HUES6 (cell line): ENCODE data around the gene VTCN1.

Source experiments
- H3K27ac ChIP-seq: 2 replicates; pipeline ENCODE4 v1.7.0; 2013; ENCODE audit warnings: low read depth, mild to moderate bottlenecking, low read length, inconsistent platforms
- H3K27me3 ChIP-seq: 2 replicates; pipeline ENCODE4 v1.6.1; 2013; ENCODE audit warnings: low read length; ENCODE audit not compliant: control insufficient read depth, insufficient read depth
- H3K36me3 ChIP-seq: 2 replicates; pipeline ENCODE4 v1.6.1; 2013; ENCODE audit warnings: low read length; ENCODE audit not compliant: control insufficient read depth, insufficient read depth
- H3K4me1 ChIP-seq: 2 replicates; pipeline ENCODE4 v1.6.1; 2013; ENCODE audit warnings: low read length; ENCODE audit not compliant: control insufficient read depth, insufficient read depth
- H3K4me3 ChIP-seq: 2 replicates; pipeline ENCODE4 v1.5.1; 2013; ENCODE audit warnings: low read depth, low read length
- H3K9ac ChIP-seq: one replicate; pipeline ENCODE4 v1.6.1; 2013; ENCODE audit warnings: mild to moderate bottlenecking, low read length
- H3K9me3 ChIP-seq: 2 replicates; pipeline ENCODE4 v1.6.1; 2013; ENCODE audit warnings: low read depth, low read length; ENCODE audit not compliant: control insufficient read depth, insufficient read depth

Gene VTCN1

GRCh38 chr1:117209094-117209493, 1.6 kb downstream of the VTCN1 start:
- H3K27me3 ChIP-seq = no peaks in the 10 kb centered on the region; the same call in 1 of the 2 replicates
- H3K9me3 ChIP-seq = no peaks in the 10 kb centered on the region
- H3K36me3 ChIP-seq = no peaks in the 10 kb centered on the region
- H3K4me3 ChIP-seq = no peak overlapping the region
- H3K27ac ChIP-seq = no peak overlapping the region
- no peak overlapping the region for H3K9ac ChIP-seq
- no peaks in the 10 kb centered on the region for H3K4me1 ChIP-seq

GRCh38 chr1:117208580-117208979, 2.1 kb downstream of the VTCN1 start:
- Histone ChIP-seq H3K4me1 (no peaks in the 10 kb centered on the region), H3K27me3 (no peaks in the 10 kb centered on the region; the same call in 1 of the 2 replicates), H3K27ac (no peak overlapping the region), H3K9ac (no peak overlapping the region), H3K9me3 (no peaks in the 10 kb centered on the region), H3K4me3 (no peak overlapping the region), H3K36me3 (no peaks in the 10 kb centered on the region)

GRCh38 chr1:117205368-117205767, 5.4 kb downstream of the VTCN1 start:
- no peaks in the 10 kb centered on the region; the same call in 1 of the 2 replicates for H3K27me3 ChIP-seq
- H3K4me1 ChIP-seq = peaks cover 4% of the 10 kb centered on the region; the same call in 1 of the 2 replicates
- H3K4me3 ChIP-seq = no peak overlapping the region
- H3K36me3 ChIP-seq = no peaks in the 10 kb centered on the region
- H3K9ac ChIP-seq = no peak overlapping the region
- H3K9me3 ChIP-seq = no peaks in the 10 kb centered on the region
- H3K27ac ChIP-seq = no peak overlapping the region

- H3K36me3 ChIP-seq = no peaks in the 10 kb centered on the region
Measured at GRCh38 chr1:117201808-117202207, 8.9 kb downstream of the VTCN1 start.

GRCh38 chr1:117198097-117198496, 12.6 kb downstream of the VTCN1 start:
- Histone ChIP-seq H3K9me3 (no peaks in the 10 kb centered on the region), H3K27me3 (no peaks in the 10 kb centered on the region), H3K9ac (no peak overlapping the region), H3K27ac (no peak overlapping the region), H3K4me1 (peaks cover 12% of the 10 kb centered on the region), H3K36me3 (no peaks in the 10 kb centered on the region), H3K4me3 (no peak overlapping the region)

More at GRCh38 chr1:117201808-117202207, 8.9 kb downstream of the VTCN1 start:
- H3K27me3 ChIP-seq = no peaks in the 10 kb centered on the region; the same call in 1 of the 2 replicates
- H3K9me3 ChIP-seq = no peaks in the 10 kb centered on the region
- no peak overlapping the region for H3K4me3 ChIP-seq
- no peak overlapping the region for H3K27ac ChIP-seq
- H3K4me1 ChIP-seq = peaks cover 9% of the 10 kb centered on the region
- no peak overlapping the region for H3K9ac ChIP-seq

GRCh38 chr1:117189726-117190125, 21.0 kb downstream of the VTCN1 start:
- Histone ChIP-seq H3K4me1 (no peaks in the 10 kb centered on the region), H3K9ac (no peak overlapping the region), H3K27me3 (no peaks in the 10 kb centered on the region), H3K36me3 (no peaks in the 10 kb centered on the region), H3K4me3 (no peak overlapping the region), H3K9me3 (no peaks in the 10 kb centered on the region), H3K27ac (no peak overlapping the region)

GRCh38 chr1:117188816-117189437, 21.8 kb downstream of the VTCN1 start:
- Histone ChIP-seq H3K4me1 (no peaks in the 10 kb centered on the region), H3K9ac (no peak overlapping the region), H3K27ac (no peak overlapping the region), H3K36me3 (no peaks in the 10 kb centered on the region), H3K4me3 (no peak overlapping the region), H3K27me3 (no peaks in the 10 kb centered on the region), H3K9me3 (no peaks in the 10 kb centered on the region)

GRCh38 chr1:117188170-117188815, 22.4 kb downstream of the VTCN1 start:
- Histone ChIP-seq H3K36me3 (no peaks in the 10 kb centered on the region), H3K27ac (no peak overlapping the region), H3K4me3 (no peak overlapping the region), H3K9ac (no peak overlapping the region), H3K9me3 (no peaks in the 10 kb centered on the region), H3K27me3 (no peaks in the 10 kb centered on the region), H3K4me1 (no peaks in the 10 kb centered on the region)

- Histone ChIP-seq H3K27ac (no peak overlapping the region), H3K4me1 (0 out of 2 replicates have a peak, but pooled peaks cover 4% of the 10 kb centered on the region), H3K36me3 (no peaks in the 10 kb centered on the region), H3K4me3 (no peak overlapping the region), H3K9me3 (no peaks in the 10 kb centered on the region), H3K27me3 (no peaks in the 10 kb centered on the region), H3K9ac (no peak overlapping the region)
Measured at GRCh38 chr1:117183112-117183511, 27.6 kb downstream of the VTCN1 start.

GRCh38 chr1:117182319-117182718, 28.4 kb downstream of the VTCN1 start:
- Histone ChIP-seq H3K9ac (no peak overlapping the region), H3K4me1 (0 out of 2 replicates have a peak, but pooled peaks cover 4% of the 10 kb centered on the region), H3K27me3 (no peaks in the 10 kb centered on the region), H3K27ac (no peak overlapping the region), H3K4me3 (no peak overlapping the region), H3K36me3 (no peaks in the 10 kb centered on the region), H3K9me3 (no peaks in the 10 kb centered on the region)

- H3K4me3 ChIP-seq = no peak overlapping the region
- H3K27me3 ChIP-seq = no peaks in the 10 kb centered on the region
- no peak overlapping the region for H3K27ac ChIP-seq
- H3K4me1 ChIP-seq = 0 out of 2 replicates have a peak, but pooled peaks cover 4% of the 10 kb centered on the region
- no peak overlapping the region for H3K9ac ChIP-seq
- H3K9me3 ChIP-seq = no peaks in the 10 kb centered on the region
- H3K36me3 ChIP-seq = no peaks in the 10 kb centered on the region
Measured at GRCh38 chr1:117181630-117182041, 29.1 kb downstream of the VTCN1 start.
